Measurements from ENCODE around the gene NFRKB. TPM values are rescaled to one million over a fixed set of nuclear protein-coding genes. Genes with fewer than 3 reads are reported as not detected.

Gene NFRKB
- total and polyA plus RNA-seq, 10 of the 15 experiments (the other 5 are each of a cell fraction or from before 2014, with no cell fraction given): 3.7 to 21.7 (median 14.1) TPM

GRCh38 chr11:129895126-129896041 lies at the start of gene NFRKB (continued):
- TF ChIP-seq ZBTB4 (CRISPR knock-in tag; IDR thresholded peaks at IDR 0.05) (no peak), POLR2A (IDR thresholded peaks at IDR 0.05; ENCODE audit: low read depth, low read length) (peak; percentile 85), RUNX3 (IDR thresholded peaks at IDR 0.05; ENCODE audit: low read length) (0 out of 2 replicates have a peak, but pooled peaks have one; percentile 10), EED (IDR thresholded peaks at IDR 0.05; ENCODE audit: low read depth) (no peak)

- H3K4me3 ChIP-seq: no peak overlapping the region
- FAIRE-seq: no peak
- ChIA-PET CTCF (no interaction called here), POLR2A (no interaction called here), SMC1A (ENCODE audit: uncharacterized antibody, unreplicated experiment) (no interaction called here), RAD21 (ENCODE audit: unreplicated experiment) (no interaction called here)
- peaks cover 6% of the 10 kb centered on the region for H3K4me1 ChIP-seq (ENCODE audit: control insufficient read depth, insufficient read depth, low read length)
- peaks cover 6 to 10% of the 10 kb centered on the region in 2 experiments for H3K36me3 ChIP-seq (ENCODE audit: control insufficient read depth in 2 of 2, insufficient read depth in 2 of 2, low read length in 1 of 2)
- no TSS peak for BruUV-seq (replicated peaks)
- no peak for DNase-seq (ENCODE audit: low read depth, low spot score)
- H3K9ac ChIP-seq (ENCODE audit: control insufficient read depth, insufficient read depth, low read length): no peak overlapping the region
- H3K9me3 ChIP-seq (replicated peaks; ENCODE audit: control insufficient read depth, insufficient read depth, low read length): no peaks in the 10 kb centered on the region
- no peak for ATAC-seq
- no peak overlapping the region for H2AFZ ChIP-seq (ENCODE audit: control insufficient read depth, low read depth, low read length)
- H3K27ac ChIP-seq (ENCODE audit: control insufficient read depth, insufficient read depth): no peak overlapping the region
- in situ Hi-C loops (cut with MboI) (no loop called here), intact Hi-C loops (cut with micrococcal nuclease; ENCODE audit: unreplicated experiment) (no loop called here)
- no peaks in the 10 kb centered on the region for H3K27me3 ChIP-seq (replicated peaks in 1 of 2; ENCODE audit: control insufficient read depth in 2 of 2, insufficient read depth in 2 of 2, low read length in 1 of 2)
- 99% methylated on average over 18 of the region's 18 CpGs for WGBS (ENCODE audit: insufficient coverage, insufficient replicate concordance, low lambda C conversion rate, missing lambda C conversion rate)
- no peak overlapping the region for H3K4me2 ChIP-seq (ENCODE audit: control insufficient read depth, insufficient read depth)
- H3K79me2 ChIP-seq (ENCODE audit: control insufficient read depth, insufficient read depth, low read length): no peaks in the 10 kb centered on the region
- no peaks in the 10 kb centered on the region for H4K20me1 ChIP-seq (ENCODE audit: control insufficient read depth, insufficient read depth)
- no peak for TF ChIP-seq IKZF1 (conservative IDR thresholded peaks at IDR 0.05)
- no peak for TF ChIP-seq CUX1 (IDR thresholded peaks at IDR 0.05; ENCODE audit: insufficient replicate concordance, low read depth, low read length)
- TF ChIP-seq IRF4 (IDR thresholded peaks at IDR 0.05; ENCODE audit: low read depth, low read length): no peak
- TF ChIP-seq CBX5 (IDR thresholded peaks at IDR 0.05; ENCODE audit: low read depth): no peak
- no peak for TF ChIP-seq BRCA1 (IDR thresholded peaks at IDR 0.05; ENCODE audit: low read depth, low read length)
- no peak for TF ChIP-seq CREB1 (IDR thresholded peaks at IDR 0.05; ENCODE audit: low read depth)
- no peak for TF ChIP-seq CEBPB (IDR thresholded peaks at IDR 0.05; ENCODE audit: borderline replicate concordance in 1 of 2, low read depth in 2 of 2, low read length in 2 of 2)
Observed at GRCh38 chr11:129944696-129945095, 49.3 kb upstream of the NFRKB start.

Data from GM12878 (cell line).